GM10248 (cell line): ENCODE measurements around the gene DBF4.

Experiments used
- CTCF ChIA-PET: fragments of 300-600 bp; sonication (Branson Sonifier 250); formaldehyde crosslinking; extraction: SDS; loops from one replicate; lab custom pipeline; 2021; ENCODE audit warnings: antibody characterized with exemption; lab: Yijun Ruan, JAX
- POLR2A ChIA-PET: fragments of 350-650 bp; sonication (Branson Sonifier 250); formaldehyde crosslinking; extraction: SDS; loops from one replicate; lab custom pipeline; 2020; ENCODE audit warnings: antibody characterized with exemption; lab: Yijun Ruan, JAX
- DNase-seq: peaks from one replicate; pipeline ENCODE4 v3.0.0; 2012; ENCODE audit errors: extremely low spot score
- CTCF ChIP-seq: IDR thresholded peaks from 2 replicates; pipeline ENCODE4 v1.5.1; 2012; ENCODE audit warnings: mild to moderate bottlenecking, low read depth; ENCODE audit errors: extremely low read depth, missing control alignments, control extremely low read depth

Gene DBF4

GRCh38 chr7:87948371-87948770 lies 72.1 kb downstream of the DBF4 start:
- no peak for DNase-seq
- ChIA-PET POLR2A (no interaction called here), CTCF (interaction anchor here (1.0 to 2.6 kb wide), 3 partner anchors 11 to 221 kb away, joined by 3 to 9 read pairs (median 4); partner anchors contain the start of gene ADAM22)
- TF ChIP-seq CTCF = no peak
